Right forelimb (tissue), 1 donor: Measurements from ENCODE around the gene NINJ1.
A peak's percentile ranks its signal among the peaks of the same experiment; 100 is the strongest.

Experiments
- DNase-seq: peaks from one replicate; pipeline ENCODE4 v3.0.0-alpha.2; 2018

The NINJ1 gene

DNA sequence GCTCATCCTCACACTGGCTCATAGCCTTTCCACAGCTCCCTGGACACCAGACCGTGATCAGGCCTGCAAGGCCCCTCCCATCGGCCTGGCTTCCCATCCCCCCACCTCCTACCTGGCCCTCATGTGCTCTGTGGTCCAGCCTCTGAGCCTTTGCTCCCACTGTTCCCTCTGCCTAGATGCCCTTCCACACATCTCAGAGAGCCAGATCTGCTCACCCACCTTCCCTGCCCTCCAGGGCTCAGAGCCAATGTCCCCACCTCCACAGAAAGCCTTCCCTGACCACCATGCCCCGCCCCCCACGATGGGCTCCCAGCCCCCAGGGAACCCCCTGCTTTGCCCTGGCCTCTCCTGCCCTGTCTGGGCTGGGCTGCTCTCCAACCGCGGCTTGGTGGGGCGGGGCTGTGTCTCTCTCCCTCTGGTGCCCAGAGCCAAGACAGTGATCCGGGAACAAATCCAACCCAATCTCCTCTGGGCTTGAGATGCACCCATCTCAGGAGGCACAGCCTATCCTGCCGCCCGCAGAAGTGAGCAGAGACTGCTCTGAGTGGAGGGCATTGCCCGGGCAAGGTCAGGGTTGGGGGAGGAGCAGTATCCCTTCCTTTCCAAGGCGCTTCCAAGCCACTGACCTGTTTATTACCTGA lies 1.6 kb downstream of the NINJ1 start:
- no peak for DNase-seq

DNA sequence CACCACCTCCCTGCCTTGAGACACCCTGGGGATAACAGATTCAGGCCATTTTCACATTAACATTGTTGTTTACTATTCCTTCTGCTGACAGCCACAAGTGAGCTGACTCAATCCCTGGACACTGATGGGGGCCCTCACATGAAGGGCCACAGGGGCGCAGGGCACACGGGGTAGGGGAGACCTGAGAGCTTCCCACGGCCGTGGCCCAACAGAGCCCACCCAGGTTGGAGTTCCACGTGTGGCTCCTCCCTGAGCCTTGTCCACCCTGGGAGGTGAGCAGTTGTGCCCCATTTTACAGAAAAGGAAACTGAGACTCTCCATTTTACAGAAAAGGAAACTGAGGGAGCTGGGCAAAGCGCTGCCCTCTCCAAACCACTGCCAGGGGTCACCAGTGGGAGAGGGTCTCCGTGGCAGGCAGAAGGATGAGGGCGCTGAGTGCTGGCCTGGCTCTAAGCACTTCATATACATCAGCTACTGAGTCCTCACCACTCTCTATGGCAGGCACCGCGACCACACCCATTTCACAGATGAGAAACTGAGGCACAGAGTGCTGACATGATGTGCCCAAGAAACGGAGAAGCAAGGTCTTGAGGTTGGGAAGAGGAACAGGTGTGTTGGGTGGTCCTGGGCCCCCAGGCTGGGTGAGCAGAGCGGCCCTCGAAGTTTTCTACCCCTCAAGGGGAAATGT lies 2.3 kb downstream of the NINJ1 start:
- no peak for DNase-seq

DNA sequence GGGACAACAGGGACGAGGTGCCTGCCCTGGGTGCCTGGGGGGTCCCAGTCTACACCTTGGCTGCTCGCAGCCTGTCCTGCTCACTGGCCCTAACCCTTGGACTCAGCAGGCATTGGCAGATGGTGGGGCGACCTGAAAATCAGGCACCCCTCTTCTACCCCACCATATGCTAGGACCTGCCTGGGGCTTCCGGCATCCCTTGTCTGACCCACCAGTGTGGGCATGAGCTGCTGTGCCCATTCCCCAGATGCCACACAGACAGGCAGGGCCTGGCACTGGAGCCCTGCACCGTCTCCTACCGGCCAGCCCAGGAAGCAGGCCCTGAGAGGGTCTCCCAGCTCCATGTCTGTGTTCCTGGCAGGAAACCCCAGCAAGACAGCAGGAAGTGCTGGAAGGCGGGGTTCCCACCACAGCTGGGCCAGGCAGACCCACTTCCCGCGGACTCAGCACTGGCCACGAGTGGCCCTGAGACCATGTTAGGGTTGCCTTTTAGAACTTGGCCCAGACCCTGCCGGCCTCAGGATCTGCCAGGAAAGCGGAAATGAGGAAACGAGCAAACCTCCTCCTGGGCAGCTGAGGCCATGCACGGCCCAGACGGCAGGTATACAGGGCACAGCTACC lies 3.1 kb downstream of the NINJ1 start:
- DNase-seq = no peak

DNA sequence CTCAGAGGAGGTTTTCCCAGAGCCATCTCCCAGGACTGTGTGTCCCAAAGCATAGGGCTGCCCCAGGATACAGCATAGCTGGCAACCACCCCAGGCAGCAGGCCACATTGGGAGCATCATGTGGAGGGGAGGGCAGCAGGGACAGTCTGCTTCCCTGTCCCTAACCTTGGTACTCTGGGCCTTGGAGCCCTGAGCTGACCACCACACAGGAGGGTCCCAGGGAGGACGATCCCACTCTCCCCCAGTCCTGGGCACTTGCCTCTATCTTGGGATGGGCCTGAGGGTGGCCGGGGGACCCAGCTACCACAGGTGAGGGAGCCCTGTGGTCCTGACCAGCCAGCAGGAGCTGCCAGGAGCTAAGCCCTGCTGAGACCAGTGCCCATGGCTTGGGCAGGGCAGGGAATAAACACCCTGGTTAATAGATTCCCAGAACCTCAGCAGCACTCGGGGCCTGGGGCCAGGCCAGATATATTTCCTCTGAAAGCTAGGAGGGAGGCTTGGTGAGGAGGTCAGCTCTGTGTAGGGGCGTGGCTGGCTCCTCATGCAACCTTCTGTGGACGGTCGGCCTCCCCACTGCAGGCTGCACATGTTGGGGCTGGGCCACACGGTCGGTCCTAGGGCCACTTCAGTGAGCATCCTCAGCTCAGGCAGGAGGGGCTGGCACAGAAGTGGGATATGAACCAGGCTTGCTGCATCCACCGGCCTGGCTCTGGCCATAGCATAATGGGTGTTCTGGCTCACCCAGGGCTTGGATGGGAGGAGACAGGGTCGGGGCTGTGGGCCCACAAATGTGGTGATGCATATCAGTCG lies 4.2 kb downstream of the NINJ1 start:
- peak; percentile 39 for DNase-seq

DNA sequence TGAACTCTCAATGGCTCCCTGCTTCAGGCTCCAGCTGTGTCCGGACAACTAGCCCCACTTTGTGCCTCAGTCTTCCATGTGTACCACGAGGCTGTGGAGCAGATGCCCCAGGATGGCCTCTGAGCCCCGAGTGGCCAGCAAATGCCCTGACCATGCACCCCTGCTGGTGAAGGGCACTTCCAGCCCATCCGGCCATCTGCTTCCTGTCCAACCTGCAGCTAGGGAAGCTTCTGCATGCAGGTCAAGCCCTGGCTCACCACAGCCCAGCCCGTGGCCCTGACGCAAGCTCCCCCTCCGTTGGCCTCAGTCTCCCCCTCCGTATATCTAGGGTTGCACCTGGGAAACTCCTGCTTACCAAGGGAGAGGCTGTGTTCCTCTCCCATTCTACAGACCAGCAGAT lies 4.8 kb downstream of the NINJ1 start:
- DNase-seq = peak; percentile 45

DNA sequence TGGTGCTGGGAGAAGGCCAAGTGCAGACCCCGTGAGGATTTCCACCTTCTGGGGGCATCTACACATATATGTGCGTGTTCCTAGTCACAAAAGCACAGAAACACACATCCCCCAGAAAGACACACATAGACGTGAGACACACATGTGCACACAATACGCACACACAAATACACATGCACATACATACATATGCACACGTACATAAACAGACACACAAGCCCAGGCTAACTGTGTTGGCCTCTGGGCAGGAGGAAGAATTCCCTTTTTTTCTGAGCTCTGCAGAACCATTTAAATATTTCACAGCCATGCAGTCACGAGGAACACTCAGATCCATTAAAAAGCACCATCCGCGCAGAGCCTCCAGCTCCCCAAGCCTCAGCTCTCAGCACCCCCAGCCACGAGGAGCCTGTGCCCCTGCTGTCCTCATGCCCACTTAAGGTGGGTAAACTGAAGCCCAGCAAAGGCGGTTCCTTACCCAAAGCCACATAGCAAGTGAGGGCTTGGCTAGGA lies 5.3 kb downstream of the NINJ1 start:
- no peak for DNase-seq

DNA sequence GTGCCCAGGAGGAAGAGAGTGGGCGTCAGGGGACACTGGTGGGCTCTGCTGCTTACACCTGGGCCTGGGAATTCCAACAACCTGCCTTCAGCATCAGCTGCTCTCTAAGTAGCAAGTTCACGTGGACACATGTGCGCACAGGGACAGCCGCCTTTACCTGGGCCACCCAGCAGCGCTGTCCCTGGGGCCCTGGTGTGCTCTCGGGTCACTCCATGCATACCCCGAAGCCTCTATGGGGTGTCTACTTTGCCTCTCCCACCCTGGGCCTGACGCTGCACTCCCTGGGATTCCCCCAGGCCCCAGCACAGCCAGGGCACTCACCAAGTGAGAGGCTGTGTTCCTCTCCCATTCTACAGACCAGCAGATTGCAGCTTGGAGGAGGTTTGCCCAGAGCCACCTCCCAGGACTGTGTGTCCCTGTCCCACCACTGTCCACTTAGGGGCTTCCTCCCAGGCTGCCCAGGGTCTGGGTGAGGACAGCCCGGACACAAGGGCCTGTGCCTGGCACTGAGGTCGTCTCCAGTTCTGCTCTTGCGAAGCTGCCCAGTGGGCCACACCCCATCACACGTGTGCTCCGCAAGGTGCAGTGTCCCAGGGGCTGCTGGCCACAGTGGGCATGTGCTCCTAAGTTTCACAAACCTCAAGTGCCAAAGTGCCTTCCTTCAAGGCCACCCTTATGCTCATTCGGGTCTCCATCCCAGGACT lies 5.9 kb downstream of the NINJ1 start:
- DNase-seq = peak; percentile 39

DNA sequence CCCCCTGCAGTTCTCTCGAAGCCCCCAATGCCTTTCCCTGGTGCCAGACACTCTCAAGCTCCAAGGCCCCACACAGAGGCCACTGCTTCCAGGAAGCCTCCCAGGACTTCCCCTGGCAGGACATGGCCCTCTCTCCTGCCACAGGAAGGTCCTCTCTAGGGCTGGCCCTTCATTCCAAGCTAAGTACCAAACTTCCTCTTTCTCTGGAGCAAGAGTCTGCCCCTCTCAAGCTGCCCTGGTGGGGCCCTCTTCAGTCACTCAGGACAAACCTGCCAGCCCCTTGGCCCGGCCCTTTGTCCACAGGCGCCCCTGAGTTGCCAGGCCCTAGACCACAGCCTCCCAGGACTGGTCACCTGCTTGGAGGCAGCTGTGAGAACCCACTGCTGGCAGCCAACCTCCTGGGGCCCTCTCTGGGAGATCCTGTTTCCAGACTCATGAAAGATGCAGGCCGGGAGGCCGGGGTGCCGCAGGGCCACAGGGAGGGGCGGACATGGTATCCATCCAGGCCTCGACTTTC lies 6.6 kb downstream of the NINJ1 start:
- DNase-seq = peak; percentile 69

DNA sequence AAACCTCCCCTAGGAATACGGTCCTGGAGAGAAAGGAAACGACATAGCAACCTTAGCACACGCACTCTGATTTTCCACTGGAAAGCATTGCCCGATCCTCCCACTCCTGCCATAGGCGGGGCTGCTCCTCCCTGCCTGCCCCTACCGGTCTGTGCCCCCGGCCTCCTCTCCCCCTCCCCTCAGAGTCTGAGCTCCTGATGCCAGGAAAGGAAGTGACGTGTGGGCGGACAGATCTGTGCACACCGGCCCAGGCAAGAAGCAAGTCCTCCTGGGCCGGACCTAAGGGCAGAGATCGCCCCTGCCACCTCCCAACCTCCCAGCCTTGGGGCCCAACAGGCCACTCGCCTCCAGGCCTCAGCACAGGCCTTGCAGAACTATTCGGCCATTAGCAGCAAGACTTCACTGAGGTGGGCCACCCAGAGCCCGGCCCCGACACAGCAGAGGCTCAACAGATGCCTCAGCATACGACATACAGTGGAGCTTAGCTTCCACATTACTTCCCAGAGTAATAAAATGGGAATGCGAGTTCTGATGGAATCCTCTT lies 7.2 kb downstream of the NINJ1 start:
- DNase-seq = peak; percentile 71

DNA sequence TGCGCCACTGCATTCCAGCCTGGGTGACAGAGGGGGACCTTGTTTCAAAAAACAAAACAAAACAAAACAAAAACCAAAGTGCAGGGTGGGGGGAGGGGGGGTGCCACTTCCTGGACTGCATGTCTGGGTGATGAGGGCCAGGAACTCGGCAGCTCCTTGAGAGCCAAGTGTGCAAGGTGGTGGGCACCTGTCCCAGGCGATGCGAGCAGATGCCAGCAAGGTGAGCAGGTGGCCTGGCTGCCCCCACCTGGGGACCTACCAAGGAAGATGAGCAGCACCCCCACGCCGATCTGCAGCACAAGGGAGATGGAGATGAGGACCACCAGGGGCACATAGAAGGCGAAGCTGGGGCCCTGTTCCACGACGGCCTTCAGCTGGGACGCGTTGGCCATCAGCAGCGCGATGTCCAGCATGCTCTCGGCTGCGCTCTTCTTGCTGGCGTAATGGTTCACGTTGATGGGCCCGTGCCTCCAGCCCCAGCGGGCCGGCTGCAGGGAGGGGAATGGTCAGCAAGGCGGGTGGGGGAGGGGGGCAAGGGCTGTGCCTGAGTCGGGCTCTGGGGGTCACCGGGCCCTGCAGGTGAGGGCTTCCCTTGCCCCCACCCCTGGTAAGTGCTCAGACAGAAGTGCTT lies 7.8 kb downstream of the NINJ1 start:
- DNase-seq = peak; percentile 39

DNA sequence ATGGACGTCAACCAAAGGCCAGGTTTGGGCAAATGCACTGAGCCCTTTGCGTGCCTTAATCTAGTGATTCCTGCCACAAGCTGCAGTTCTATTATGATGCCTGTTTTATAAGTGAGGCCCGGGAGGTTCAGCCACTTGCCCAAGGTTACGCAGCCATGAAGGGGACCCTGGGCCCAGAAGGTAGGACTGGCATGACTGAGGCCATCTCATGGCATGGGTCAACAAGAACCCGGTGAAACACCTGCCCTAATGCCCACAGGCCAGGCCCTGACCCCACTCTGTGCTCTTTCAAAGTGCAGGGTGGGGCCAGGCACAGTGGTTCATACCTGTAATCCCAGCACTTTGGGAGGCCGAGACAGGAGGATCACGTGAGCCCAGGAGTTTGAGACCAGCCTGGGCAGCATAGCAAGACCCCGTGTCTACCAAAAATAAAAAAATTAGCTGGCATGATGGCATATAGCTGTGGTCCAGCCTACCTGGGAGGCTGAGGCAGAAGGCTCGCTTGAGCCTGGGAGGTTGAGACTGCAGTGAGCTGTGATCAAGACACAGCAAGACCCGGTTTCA lies 8.6 kb downstream of the NINJ1 start:
- DNase-seq = peak; percentile 37

DNA sequence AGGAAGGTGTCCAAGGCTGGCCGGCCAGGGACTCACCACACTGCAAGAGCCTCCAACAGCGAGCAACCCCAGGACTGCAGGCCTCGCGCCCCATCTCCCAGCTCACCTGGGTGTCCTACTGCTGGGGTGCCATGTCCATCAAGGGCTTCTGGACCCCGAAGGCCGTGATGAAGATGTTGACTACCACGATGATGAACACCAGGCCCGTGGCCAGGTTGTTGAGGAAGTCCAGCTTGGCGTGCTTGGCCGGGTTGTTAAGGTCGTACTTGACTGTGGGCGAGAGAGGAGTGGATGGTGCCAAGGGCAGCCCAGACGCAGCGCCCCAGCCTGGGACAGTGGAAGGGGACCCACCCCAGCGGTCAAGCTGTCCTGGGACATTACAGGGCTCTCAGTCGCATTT lies 9.3 kb downstream of the NINJ1 start:
- DNase-seq = peak; percentile 28

DNA sequence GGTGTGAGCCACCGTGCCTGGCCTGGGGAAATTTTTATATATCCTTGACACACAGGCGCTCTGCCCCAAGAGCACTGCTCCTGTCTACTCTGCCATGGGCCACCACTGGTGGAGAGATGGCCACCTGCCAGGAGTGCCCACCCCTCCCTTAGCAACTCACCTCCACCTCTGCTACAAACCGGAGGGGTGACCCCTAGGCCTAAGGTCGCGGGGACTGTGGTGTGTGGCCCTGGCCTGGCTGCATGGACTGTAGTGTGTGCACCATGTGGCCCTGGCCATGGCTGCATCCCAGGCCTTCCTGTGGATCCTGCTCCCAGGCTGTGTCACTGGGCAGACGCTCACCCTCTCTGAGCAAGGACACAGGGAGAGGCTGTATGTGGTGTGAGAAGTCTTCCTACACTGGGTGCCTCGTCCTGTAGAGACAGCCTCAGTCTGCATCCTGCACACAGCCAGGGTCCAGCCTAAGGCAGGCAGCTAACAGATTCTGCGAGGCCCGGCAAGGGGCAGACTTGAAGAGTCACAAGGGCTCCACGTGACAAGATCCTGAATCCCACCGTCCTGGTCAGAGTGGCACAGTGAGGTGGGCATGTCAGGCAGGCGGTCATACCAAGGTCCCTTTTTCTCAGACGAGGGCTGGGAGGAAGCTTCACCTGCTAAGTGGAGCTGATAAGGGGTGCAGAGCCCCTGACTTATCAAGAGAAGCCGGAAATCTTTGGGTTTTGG lies 10.3 kb downstream of the NINJ1 start:
- peak; percentile 16 for DNase-seq

DNA sequence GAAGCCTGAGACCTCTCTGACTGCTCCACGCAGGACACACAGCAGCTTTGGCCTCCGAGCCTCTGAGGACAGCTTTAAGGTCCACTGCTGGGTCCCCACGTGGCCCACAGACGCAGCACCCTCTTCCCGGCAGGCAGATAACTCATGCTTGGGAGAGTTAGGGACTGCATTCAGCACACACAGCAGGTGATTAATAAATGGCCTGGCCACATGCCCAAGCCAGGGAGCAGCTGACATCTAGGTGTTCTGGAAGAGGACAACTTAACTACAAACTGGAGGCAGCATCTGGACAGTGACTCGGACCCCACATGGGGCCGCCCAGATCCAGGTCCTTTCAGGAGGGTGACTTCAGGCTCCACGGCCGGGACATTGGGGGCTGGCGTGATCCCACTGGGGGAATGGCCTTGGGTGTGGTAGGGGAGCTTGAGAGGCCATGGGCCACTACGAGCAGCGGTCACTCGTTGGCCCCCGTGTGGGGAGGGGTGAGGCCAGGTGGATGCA lies 11.3 kb downstream of the NINJ1 start:
- DNase-seq = peak; percentile 33

DNA sequence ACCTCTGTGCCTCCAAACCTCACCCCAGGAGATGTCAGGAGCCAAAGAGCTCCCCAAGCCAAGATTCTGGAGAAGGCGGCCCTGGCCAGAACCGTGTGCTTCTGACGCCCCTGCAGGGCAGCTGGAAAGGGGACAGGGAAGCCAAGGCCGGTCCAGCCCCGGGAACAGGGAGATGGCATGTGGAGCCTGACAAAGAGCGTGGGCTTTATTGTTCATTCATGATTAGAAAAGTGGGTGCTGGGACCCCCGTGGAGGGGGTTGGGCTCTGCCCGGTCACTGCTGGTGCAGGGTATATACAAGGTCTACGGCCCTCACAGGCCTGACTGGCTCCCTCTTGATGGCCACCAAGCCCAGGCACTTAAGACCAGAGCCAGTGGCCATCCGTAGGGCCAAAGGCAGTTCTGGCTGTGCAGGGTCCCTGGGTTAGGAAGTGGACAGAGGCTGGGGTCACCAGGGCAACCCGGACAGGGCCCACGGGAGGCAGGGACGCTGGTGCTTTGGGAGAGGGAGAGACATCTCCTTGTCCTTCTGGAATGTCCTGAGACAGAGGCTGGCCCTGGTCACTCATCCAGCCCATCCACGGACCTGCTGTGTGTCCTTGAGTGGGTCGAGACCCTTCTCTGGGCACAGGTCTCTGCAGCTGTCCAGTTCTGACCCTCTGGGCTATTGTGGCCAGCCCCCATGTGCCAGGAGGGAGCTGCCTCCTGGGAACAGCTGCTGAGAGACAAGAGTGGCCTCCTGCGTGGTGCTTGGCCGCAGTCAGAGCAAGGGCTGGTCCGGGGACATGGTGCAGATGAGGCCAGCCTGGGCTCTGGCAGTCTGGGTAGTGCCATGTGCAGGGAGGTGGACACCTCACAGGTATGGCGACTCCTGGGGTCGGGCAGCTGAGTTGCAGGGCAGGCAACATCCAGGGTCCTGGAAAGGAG lies 12.5 kb downstream of the NINJ1 start:
- DNase-seq = peak; percentile 44

DNA sequence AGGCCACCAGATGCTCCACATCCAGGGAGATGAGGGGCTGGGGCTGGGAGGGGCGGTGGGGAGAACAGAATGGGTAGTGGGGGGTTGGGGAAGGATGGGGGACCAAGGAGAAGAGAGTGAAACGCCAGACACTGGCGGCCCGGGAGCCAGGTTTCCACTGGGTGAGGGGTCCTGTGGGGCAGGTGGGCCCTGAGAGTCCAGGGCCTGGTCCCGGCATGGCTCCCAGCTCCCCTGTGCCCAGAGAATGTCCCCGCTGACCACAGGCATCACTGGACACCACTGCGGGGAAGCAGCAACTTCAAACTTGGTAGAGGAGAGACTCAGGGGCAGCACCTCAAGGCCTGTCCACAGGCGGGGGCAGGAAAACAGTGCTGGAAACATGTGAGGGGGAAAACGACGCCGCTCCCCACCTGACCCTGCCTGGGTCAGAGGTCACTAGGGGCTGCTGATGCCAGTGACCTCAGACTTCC lies 13.2 kb downstream of the NINJ1 start:
- DNase-seq = peak; percentile 27

DNA sequence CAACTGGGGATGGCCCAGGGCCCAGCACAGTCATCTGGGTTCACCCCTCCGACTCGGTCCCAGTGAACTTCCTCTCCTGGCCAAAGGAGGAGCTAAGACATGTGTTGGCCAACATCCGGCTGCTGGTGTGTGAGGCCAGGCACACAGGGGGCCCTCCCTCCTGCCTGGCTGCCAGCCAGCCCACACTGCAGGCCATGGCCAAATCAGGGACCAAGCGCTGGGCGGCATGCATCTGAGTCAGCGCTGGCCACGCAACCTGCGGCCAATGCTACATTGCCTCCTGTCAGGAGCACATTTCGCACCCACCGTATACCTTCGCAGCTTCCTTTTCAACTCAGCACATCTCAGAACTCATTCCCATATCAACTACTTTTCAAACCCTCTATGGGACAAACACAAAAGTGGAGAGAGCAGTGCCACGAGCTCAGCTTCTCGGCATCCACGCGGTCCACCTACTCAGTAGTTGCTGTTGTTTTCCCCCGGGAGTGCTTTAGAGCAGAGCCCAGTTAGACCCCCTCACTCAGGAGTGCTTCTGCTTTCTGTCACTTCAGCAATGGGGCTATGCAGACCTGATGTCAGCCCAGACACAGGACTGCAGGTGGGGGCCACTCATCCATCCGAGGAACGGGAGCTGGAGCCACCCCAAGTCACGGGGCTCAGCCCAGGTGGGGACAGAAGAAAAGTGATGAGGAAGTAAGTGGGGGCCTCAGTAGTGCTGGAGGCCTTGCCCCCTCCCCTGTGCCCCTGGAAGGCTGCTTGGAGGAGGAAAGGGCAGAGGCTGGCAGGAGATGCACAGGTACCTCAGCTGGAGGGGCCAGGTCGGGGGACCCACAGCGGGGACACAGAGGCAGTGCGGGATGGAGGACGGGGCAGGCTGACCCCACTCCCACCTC lies 13.9 kb downstream of the NINJ1 start:
- DNase-seq = peak; percentile 75

DNA sequence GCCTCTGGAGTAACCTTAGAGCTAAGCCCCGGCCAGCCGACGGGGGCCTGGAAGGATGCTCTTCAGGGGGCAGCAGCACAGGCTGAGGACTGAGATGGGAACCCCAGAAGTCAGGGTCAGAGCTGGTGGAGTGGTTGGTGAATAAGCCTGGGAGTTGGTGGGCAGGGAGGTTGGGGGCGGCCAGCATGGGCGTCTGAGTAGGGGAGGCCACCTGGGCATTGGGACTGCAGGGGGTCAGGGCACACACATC lies 14.4 kb downstream of the NINJ1 start:
- DNase-seq = no peak
